ENCODE results near the gene BCR.

DNA sequence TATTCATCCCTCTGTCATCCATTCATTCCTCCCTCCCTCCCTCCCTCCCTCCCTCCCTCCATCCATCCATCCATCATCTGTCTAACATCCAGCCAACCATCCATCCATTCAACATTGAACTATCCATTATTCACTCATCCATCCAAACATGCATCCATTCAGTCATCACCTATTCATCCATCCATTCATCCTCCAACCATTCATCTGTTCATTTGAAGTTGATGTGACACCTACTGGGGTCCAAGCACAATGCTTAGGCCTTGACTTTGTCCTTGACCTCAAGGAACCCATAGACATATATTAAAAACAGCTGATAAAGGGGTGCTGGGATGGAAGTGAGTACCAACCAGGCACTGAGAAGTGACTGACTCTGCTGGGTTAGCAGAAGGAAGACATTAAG lies 26.6 kb downstream of the BCR start:
- no peak for TF ChIP-seq POLR2A (IDR thresholded peaks at IDR 0.05; ENCODE audit: low read length)
- no peak for TF ChIP-seq GATA1 (IDR thresholded peaks at IDR 0.05; ENCODE audit: low read depth, low read length)
